Coronary artery (tissue), 2 donors: Measurements from ENCODE around the gene TNFSF12.
A peak's percentile ranks its signal among the peaks of the same experiment; 100 is the strongest.

Experiments
- DNase-seq: peaks from one replicate; pipeline ENCODE4 v3.0.0-alpha.2; 2017; ENCODE audit warnings: low spot score
- H3K27ac ChIP-seq, 2 donors: fragments of 200-600 bp; sonication (generic); one replicate each; pipeline ENCODE4 v1.5.1; 2016 to 2019
- H3K4me3 ChIP-seq: fragments of 200-600 bp; sonication (generic); 2 replicates; pipeline ENCODE4 v1.5.1; 2016; ENCODE audit warnings: mild to moderate bottlenecking, moderate library complexity
- TF ChIP-seq, protein P1 (sequence below): fragments of 200-600 bp; sonication (generic); IDR thresholded peaks from one replicate; pipeline ENCODE4 v1.5.1; 2019; ENCODE audit warnings: antibody characterized with exemption

The TNFSF12 gene

DNA sequence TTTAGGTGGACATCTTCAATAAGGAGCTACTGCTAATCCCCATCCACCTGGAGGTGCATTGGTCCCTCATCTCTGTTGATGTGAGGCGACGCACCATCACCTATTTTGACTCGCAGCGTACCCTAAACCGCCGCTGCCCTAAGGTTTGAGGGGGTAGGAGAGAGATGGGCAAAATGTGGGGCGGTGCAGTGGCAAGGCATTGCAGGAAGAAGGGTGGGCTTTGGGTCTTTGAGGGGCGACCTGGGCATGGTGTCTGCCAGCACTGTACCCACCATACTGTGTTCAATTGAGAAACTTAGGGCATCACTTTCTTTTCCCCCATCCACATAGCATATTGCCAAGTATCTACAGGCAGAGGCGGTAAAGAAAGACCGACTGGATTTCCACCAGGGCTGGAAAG is 21.5 kb downstream of the TNFSF12 start:
- TF ChIP-seq, protein P1, sequence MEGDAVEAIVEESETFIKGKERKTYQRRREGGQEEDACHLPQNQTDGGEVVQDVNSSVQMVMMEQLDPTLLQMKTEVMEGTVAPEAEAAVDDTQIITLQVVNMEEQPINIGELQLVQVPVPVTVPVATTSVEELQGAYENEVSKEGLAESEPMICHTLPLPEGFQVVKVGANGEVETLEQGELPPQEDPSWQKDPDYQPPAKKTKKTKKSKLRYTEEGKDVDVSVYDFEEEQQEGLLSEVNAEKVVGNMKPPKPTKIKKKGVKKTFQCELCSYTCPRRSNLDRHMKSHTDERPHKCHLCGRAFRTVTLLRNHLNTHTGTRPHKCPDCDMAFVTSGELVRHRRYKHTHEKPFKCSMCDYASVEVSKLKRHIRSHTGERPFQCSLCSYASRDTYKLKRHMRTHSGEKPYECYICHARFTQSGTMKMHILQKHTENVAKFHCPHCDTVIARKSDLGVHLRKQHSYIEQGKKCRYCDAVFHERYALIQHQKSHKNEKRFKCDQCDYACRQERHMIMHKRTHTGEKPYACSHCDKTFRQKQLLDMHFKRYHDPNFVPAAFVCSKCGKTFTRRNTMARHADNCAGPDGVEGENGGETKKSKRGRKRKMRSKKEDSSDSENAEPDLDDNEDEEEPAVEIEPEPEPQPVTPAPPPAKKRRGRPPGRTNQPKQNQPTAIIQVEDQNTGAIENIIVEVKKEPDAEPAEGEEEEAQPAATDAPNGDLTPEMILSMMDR: no peak
- Histone ChIP-seq H3K4me3 (no peak overlapping the region), H3K27ac (no peak overlapping the region)
- DNase-seq: no peak

DNA sequence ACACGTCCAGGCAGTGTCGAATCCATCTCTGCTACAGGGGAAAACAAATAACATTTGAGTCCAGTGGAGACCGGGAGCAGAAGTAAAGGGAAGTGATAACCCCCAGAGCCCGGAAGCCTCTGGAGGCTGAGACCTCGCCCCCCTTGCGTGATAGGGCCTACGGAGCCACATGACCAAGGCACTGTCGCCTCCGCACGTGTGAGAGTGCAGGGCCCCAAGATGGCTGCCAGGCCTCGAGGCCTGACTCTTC is 23.4 kb downstream of the TNFSF12 start:
- Histone ChIP-seq H3K4me3 (peak overlapping the region; percentile 75), H3K27ac (peak overlapping the region; percentile 79 to 96)
- TF ChIP-seq, protein P1: no peak
- no peak for DNase-seq

DNA sequence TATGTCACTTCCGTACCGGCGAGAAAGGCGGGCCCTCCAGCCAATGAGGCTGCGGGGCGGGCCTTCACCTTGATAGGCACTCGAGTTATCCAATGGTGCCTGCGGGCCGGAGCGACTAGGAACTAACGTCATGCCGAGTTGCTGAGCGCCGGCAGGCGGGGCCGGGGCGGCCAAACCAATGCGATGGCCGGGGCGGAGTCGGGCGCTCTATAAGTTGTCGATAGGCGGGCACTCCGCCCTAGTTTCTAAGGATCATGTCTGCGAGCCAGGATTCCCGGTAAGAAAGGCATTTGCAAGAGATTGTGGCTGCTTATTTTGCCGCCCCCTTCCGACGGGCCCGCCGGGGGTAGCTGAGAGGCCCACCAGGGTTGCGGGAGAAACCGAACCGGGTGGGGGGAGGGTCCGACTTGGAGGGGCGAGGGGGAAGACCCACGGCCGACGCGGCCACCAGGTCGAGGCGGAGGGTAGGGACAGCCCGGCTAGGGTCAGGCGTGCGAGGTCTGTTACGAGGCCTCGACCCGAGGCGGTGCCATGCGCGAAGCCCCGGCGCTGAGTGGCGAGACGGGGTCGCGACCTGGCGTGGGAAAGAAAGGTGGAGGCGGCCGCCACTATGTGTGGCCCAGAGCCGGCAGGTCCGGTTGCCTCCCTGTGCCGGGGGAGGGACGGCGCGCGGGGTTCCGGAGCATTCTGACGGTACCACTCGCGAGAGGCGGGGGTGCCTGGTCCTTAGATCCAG is 23.9 kb downstream of the TNFSF12 start:
- TF ChIP-seq, protein P1: no peak
- H3K27ac ChIP-seq: peak overlapping the region; percentile 99

DNA sequence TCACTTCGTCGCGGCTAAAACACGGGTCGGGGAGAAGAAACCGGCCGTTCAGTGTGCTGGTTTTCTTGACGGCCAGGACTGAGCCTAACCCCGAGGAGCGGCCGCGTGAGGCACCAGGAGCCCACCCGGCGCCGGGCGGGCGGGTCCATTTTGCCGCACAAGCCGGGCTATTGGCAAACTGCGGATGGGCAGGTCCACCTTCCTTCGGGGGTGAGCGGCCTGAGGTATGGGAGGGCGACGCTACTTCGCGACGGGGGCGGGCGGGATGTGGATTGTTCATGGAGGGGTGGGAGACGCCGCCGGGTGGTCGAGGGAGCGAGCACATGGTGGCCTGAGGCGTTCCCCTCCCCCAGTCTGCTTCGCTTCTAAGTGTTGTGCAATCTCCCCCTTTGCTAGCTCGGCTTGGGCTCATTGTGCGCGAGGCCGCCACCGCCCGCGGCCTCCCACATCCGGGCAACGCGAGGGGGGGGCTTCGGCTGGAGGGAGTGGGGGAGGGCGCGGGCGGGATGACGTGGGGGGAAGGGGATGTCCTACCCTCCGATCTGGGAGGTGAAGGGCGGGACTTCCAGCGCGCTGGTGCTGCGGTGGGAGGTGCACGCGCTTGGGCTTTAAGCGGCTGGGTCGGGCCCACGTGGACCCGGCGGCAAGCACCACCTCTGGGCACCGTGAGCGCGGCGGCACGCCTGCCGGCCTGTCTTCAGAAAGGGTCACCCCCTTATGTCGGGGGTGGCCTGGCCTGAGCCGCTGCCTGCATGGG is 24.6 kb downstream of the TNFSF12 start:
- H3K4me3 ChIP-seq: peak overlapping the region; percentile 92
- peak; percentile 94 for DNase-seq
- TF ChIP-seq, protein P1: no peak
- H3K27ac ChIP-seq: peak overlapping the region; percentile 99

More for the DNA sequence above, 23.9 kb downstream of the TNFSF12 start:
- DNase-seq: peak; percentile 100
- H3K4me3 ChIP-seq: peak overlapping the region; percentile 92

DNA sequence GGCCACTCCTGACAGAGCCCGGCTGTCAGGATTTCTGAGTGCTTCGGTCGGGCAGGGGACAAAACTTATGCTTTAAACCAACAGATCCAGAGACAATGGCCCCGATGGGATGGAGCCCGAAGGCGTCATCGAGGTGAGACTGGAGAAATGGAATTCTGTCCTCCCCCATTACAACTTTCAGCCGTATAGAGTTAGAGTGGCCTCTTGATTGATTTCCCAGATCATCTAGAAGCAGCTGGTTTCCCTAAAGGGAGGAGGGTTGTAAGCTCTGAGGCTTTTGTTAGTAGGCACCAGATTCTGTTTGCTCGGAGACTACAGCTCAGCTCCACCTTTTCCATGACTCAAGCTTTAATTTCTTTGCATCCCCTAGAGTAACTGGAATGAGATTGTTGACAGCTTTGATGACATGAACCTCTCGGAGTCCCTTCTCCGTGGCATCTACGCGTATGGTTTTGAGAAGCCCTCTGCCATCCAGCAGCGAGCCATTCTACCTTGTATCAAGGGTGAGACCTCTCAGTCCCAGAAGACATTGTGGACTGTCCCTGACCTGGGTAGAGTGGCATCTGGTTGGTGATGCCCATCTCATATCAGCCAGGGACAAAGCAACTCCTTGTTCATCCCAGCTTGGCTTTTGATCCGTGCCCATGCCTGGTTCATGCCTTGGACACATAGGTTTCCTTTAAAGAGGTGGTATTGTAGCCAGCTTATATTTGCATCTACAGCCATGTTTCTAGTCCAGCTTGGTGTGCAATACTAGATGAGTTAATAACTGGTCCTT is 25.5 kb downstream of the TNFSF12 start:
- peak overlapping the region; percentile 99 for H3K27ac ChIP-seq
- TF ChIP-seq, protein P1: no peak
- H3K4me3 ChIP-seq: peak overlapping the region; percentile 92
- DNase-seq: no peak

DNA sequence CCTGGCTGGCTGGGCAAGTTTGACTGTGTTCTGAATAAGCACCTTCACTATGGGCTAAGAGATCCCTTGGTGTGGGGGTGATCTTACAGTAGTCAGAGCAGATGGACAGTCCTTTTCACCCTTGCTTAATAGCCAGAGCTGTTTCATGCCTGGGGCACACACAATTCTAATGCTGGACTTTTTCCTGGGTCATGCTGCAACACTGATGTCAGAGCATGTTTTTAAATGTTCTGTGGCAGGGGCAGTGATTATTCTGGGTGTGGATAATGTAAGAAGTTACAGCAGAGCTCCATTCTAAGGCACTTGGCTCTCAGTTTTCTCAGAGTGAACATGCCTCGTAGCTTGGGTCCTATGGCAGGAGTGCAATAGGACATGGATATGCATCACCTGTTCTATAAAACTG is 26.6 kb downstream of the TNFSF12 start:
- H3K27ac ChIP-seq: peak overlapping the region in 1 of 2 donors; percentile 3
- TF ChIP-seq, protein P1: no peak
- peak overlapping the region; percentile 92 for H3K4me3 ChIP-seq
- DNase-seq: no peak
